CD4-positive, alpha-beta T cell treated with Interleukin-21 for 1 hour (primary cell): ENCODE results near the gene TBC1D13.
A peak's percentile ranks its signal among the peaks of the same experiment; 100 is the strongest.
"Not testable (repeated sequence)": the region's sequence is repeated elsewhere in the genome, so short reads cannot be mapped to it uniquely, and the experiment has no call there.

Experiments
- DNase-seq: peaks from one replicate; pipeline ENCODE4 v3.0.0-alpha.2; 2020

TBC1D13 gene

DNA sequence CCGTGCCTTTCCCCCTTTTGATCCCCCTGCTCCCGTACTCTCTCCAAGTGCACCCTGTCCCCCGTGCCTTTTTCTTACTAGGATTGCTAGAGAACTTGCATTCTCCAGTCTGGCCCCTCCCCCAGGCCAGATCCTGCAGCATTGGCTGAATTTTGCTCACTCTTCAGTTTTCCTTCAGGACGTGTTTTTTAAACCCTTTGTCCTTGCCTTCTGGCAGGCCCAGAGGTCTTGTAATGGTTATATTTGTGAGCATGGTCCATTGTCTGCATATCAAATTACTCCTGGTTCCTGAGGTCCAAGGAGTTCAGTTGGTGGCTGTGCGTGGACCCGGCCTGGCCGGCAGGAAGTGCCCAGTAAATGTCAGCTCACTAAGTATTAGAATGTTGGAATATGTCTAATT is 606 bp downstream of the TBC1D13 start:
- DNase-seq = no peak

DNA sequence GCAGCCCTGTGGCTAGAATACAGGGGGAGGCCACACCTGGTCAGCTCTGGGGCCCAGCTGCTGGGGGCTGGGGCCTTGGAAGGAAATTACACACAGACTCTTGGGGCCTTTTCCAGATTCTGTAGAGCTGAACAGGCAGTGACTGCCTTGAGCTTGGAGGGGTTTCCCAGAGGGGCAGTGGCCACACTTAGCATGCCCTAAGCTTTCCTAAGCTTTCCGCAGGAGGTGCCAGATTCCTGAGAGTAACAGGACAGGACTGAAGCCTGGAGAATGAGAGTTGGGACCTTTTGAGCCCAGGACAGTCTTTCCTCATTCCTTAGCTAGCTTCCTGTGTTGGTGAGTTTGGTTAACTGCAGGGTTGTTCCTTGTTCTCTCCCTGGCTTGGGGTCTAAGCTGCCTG is 1.4 kb downstream of the TBC1D13 start:
- no peak for DNase-seq

DNA sequence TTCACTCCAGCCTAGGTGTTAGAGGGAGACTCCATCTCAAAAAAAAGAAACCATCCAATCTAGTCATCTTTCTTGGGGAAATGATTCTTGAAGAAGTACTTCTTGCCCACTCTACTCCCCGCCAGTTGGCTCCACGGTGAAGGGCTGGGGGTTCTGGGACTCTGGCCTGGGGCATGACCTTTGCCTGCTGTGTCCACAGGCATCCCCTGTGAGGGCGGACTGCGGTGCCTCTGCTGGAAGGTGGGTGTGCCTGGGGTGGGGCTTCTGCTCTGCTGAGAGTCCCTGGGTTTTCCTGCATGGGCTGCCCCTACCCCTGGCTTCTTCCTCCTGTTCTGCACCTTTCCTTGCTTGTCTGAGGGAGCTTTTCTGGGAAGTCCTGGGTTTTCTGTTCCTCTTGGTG is 3.5 kb downstream of the TBC1D13 start:
- no peak for DNase-seq

DNA sequence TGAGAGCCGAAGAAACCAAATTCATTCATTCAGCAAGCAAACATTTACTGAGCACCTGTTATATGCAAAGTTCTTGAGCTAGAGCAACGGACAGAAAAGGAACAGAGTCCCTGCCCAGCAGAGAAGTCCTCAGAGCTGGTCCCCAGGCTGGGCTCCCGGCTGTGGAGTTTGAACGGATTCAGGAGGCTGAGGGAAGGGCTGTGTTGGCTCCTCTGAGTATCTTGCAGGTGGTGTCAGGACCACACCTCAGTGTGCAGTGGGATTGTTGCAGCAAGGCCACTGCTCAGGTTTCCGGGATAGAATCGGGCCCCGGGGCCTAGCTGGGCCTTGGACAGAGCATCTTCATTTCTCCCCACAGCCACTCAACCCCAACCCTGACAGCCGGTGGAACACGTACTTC is 5.1 kb downstream of the TBC1D13 start:
- DNase-seq = no peak

DNA sequence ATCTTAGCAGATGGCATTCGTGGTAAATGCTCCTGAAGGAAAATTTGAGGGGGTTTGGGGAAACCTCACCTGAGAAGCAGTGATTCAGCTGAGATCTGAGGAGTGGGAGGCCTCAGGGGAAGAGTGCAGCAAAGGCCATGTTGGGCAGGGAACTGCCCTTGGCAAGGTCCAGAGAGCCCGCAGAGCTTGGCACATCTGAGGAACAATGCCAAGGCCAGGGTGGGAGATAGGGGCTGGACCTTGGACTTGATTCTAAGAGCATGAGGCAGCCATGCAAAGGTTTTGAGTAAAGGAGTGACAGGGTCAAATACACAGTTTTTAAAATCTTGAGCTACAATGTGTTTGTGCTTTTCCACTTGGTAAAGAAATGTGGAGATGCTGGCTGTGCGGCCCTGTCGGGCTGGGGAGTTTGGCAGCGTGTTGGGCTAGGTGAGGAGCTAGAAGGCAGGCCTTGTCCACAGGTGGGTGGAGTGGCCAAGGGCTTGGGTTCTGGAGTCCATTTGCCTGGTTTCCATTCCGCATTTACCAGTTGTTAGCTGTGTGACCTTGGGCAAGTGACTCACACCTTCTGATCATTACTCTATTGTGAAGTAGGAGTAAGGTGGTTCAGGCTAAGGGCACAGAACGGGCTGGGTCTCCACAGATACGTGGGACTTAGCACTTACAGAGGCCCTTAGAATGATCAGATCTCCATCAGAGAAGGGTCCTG is 6.1 kb downstream of the TBC1D13 start:
- no peak for DNase-seq

DNA sequence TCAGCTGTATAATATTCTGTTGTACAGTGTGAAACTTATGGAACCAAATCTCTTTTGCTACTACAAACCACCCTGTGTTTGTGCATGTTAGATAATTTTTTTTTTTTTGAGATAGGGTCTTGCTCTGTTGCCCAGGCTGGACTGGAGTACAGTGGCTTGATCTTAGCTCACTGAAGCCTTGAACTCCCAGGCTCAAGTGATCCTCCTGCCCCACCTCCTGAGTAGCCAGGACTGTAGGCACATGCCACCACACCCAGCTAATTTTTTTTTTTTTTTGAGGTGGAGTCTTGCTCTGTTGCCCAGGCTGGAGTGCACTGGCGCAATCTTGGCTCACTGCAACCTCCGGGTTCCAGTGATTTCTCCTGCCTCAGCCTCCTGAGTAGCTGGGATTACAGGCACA is 7.9 kb downstream of the TBC1D13 start:
- not testable (repeated sequence) for DNase-seq

DNA sequence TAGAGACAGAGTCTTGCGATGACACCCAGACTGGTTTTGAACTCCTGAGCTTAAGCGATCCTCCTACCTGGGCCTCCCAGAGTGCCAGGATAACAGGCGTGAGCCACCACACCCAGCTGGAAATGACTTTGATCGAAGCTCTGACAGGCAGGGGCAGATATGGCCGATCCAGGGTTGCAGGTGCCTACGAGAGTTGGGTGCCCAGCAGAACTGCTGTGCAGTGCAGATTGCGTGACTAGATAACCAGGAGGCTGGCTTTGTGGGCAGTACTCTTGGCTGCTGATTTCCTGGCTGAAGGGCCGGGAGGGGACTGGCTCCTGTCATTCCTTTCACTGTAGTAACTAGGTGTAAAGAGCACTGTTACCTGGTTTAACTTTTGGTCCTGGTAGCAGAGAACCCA is 11.8 kb downstream of the TBC1D13 start:
- DNase-seq = no peak

DNA sequence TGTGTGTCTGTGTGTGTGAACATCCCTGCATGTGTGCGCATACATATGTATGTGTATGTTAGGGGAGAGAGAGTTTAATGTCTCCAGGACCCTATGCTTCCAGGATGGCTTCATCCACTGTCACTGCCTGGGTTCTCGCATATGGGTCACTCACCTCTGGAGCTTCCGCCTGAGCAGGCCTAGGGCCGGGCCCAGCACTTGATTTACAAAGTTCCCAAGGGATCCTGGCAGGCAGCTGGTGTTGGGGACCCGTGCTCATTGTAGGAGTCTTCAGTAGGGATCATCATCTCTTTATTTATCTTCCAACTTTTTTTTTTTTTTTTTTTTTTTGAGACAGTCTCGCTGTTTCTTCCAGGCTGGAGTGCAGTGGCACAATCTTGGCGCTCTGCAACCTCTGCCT is 13.0 kb downstream of the TBC1D13 start:
- DNase-seq = no peak

DNA sequence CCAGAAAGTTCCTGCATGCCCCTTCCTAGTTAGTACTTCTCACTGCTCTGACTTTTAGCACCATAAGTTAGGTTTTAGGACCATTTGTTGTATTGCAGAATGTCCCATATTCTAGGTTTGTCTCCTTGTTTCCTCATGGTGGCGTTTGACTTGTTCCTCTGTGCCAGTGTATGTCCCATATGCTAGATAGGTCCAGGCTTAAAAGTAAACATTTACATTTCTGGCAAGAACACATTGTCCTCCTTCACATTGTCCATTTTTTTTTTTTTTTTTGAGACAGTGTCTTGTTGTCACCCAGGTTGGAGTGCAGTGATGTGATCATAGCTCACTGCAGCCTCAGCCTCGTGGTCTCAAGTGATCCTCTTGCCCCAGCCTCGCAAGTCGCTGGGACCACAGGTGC is 15.4 kb downstream of the TBC1D13 start:
- no peak for DNase-seq

DNA sequence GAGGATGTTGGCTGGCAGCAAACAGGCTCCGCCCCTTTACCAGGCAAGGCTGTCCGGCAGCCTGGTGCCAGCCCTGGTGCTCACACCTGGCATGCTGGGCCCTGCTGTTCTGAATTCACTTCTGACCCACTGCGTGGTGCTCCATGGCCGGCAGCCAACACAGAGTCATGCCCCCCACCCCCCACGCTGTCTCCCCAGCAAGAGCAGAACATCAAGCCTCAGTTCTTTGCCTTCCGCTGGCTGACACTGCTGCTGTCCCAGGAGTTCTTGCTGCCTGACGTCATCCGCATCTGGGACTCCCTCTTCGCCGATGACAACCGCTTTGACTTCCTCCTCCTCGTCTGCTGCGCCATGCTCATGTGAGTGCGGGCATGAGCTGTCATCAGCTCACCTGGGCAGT is 18.6 kb downstream of the TBC1D13 start:
- DNase-seq = no peak

DNA sequence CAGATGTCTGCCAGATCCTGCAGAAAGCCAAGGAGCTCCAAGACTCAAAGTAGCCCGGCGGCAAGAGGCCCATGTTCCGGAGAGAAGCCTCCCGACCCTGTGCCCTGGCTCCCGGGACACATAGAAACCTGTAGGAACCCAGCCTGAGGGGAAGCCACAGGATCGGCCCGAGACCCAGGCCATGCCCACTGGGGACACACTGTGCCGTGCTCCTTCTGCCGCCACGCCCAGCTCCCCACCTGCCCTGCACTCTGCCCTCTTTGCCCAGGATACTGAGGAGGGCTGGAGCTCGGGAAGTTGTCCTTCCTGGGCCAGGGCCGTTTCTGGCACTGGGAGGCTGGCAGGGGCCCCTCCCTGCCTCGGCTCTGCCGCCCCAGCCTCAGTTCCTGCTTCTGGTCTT is 20.8 kb downstream of the TBC1D13 start:
- no peak for DNase-seq

DNA sequence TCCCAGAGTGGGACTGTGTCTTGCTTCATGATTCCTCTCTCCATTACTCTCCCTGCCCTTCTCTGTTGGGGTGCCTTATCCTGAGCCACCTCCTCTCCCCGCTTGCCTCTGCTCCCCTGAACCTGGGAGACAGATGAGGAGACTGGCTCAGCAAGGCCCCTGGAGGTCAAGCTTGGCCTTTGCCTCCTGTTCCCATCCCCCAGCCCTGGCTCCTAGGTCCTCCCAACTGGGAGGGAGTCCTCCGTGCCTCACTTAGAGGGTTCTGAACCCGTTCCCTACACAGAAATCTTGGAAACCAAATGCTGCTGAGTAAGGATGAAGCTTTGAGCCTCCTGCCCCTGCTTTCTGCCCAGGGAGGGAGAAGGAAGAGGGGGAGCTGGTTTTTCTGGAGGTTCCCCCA is 21.5 kb downstream of the TBC1D13 start:
- DNase-seq = no peak

DNA sequence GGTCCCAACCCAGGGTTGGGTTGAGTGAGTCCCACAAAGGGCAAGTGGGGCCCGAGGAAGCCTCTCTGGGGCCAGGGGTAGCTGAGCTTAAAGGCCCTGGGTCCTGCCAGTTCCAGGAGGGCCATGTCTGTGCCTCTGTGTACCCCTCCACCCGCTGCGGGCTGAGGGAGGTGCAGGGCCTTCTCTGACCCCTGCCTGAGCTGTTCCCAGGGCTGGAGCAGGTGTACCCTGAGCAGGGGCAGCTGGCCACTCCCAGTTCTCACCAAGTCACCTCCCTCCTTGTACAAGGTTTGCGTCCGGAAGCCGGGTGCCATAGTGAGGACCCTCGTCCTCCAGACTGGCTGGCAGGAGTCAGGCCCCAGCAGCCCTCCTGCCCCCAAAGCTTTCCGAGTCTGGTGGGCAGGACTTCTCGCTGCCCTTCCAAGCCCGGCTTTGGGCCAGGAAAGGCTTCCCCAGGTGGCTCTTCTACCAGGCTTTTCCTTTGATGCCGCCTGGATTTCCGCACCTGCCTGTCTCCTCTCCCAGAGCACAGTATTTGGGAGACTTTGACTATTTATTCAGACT is 22.1 kb downstream of the TBC1D13 start:
- no peak for DNase-seq

DNA sequence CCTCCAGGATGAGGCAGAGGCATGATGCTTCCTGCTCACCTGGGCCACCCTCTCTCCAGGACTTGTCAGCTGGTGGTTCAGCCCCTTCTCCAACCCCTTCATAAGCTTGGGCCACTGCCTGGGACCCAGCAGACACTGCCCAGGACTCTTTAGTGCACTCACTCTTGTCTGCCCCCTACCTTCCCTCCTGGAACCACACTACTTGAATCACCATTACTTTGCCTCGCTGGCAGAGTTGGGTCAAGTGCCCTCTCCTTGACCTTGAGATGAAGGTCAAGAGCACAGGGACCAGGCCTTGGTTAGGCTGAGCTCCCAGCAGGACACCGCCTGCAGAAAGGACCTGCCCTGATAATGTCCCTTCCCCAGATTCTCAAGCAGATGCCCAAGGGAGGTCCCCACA is 22.8 kb downstream of the TBC1D13 start:
- DNase-seq = no peak

DNA sequence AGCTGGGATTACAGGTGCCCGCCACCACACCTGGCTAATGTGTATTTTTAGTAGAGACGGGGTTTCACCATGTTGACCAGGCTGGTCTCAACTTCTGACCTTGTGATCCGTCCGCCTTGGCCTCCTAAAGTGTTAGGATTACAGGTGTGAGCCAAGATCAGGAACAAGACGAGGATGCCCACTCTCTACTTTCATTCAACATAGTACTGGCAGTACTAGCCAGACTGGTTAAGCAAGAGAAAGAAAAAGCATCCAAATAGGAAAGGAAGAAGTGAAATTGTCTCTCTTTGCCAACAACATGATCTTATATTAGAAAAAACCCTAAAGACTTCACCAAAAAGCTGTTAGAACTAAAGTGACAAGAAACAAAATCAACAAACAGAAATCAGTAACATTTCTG is 23.8 kb downstream of the TBC1D13 start:
- DNase-seq = no peak

DNA sequence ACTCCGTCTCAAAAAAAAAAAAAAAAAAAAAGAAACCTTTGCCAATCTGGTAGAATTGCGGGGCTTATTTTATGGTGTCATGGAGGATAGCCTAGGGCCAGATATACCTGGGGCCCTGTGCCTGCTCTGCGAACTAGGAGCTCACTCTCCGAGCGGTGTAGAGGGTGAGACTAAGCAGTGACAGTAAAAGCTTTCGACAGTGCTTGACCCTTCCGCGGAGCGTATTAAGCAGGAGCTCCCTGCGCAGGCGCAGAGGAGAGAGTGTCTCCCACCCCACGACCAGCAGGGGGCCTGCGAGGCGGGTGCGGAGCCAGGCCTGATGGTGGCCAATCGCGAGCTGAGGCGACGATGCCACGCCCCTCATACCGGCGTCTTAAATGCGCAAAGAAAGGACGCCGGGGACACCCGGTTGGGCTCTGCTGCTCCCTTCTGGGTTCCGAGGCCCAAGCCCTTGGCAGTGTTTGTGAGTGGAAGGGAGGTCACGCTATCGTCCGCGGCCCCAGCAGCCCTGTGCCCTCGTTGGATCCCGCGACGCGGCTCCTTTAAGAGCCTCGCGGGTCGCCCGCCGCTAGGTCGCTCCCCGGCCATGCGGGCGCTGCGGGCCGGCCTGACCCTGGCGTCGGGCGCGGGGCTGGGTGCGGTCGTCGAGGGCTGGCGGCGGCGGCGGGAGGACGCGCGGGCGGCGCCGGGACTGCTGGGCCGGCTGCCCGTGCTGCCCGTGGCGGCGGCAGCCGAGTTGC is 31.2 kb downstream of the TBC1D13 start, which contains the start of gene ENDOG:
Gene ENDOG, plus strand, starts transcription at position 402 of the 740 bp plus-strand sequence. Its CDS starts 185 bp downstream, at position 587.
- DNase-seq = peak; percentile 98

DNA sequence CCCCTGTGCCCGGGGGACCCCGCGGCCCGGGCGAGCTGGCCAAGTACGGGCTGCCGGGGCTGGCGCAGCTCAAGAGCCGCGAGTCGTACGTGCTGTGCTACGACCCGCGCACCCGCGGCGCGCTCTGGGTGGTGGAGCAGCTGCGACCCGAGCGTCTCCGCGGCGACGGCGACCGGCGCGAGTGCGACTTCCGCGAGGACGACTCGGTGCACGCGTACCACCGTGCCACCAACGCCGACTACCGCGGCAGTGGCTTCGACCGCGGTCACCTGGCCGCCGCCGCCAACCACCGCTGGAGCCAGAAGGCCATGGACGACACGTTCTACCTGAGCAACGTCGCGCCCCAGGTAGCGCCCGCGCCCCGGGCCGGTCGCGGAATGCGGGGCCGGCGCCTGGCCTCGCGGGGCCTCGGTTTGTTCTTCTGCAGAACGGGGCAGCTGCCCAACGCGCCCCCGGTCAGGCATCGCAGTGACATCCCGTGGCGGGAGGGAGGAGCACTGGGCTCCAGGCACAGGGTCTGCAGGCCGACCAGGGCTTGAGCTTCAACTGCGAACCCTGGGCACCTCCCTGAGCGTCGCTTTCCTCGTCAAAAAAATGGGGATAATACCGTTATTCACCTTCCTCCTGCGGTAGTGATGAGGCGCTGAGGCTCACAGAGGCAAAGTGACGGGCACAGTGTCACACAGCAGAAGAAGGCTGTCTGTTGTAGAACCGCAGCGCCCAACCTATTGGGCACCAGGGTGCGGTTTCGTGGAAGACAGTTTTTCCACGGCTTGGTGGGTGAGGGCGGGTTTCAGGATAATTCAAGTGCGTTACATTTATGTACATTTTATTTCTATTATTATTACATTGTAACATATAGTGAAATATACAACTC is 32.0 kb downstream of the TBC1D13 start:
- DNase-seq = peak; percentile 42

DNA sequence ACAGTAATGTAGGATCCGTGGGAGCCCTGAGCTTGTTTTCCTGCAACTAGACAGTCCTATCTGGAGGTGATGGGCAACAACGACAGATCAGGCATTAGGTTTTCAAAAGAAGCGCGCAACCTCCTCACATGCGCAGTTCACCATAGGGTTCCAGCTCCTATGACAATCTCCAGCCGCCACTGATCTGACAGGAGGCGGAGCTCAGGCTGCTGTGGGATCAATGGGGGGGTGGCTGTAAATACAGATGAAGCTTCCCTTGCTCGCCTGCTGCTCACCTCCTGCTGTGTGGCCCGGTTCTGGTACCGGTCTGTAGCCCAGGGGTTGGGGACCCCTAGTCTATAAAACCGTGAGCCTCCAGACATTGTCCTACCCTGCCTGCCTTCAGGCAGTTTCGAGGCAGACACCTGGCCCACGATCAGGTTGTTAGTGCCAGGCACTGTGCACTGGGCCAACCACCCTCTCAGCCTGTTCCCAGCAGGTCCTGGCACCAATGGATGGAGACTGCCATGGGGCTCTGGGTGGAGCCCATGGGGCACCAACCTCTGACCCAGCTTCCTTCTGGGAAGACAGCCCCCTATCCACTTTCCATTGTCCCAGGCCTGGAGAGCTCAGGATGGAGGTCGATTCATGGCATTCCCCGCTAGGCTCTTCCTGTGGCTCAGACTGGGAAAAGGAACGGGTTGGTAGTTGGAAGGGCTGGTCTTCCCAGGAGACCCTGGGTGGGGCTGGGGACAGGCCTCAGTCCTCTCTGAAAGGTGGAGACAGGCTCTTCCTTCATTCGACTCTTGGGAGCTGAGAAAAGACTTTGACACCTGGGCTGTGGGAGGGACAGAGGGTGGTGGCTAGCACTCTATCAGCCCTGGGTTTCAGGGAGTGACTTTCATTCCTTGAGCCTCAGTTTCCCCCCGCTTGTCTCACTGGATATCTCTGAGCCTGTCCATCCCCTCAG is 32.9 kb downstream of the TBC1D13 start:
- no peak for DNase-seq

DNA sequence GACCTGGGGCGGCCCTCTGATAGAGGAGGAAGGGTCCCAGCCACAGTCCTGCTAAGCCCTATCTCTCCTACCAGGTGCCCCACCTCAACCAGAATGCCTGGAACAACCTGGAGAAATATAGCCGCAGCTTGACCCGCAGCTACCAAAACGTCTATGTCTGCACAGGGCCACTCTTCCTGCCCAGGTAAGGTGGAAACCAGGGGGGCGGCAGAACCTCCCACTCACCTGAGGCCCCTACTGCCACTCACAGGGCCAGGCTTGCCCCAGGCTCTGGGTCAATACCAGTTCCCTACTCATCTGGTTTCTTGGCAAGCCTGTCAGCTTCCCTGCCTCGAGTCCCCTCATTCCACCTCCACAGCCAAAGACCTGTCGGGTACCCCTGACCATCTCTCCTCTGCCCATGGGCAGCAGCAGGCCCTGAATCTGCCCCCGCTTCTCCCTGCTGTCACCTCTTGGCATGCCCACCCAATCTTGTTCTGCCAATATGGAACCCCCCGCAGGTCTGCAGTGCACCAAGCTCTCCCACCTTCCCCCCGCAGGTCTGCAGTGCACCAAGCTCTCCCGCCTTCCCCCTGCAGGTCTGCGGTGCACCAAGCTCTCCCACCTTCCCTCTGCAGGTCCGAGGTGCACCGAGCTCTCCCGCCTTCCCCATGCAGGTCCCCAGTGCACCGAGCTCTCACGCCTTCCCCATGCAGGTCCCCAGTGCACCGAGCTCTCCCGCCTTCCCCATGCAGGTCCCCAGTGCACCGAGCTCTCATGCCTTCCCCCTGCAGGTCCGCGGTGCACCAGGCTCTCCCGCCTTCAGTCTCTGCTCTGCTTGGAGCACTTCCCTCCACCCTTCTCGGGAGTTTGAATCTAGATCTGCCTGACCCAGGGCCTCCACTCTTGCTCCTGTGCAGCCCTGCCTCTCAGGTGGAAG is 33.9 kb downstream of the TBC1D13 start:
- DNase-seq = no peak

DNA sequence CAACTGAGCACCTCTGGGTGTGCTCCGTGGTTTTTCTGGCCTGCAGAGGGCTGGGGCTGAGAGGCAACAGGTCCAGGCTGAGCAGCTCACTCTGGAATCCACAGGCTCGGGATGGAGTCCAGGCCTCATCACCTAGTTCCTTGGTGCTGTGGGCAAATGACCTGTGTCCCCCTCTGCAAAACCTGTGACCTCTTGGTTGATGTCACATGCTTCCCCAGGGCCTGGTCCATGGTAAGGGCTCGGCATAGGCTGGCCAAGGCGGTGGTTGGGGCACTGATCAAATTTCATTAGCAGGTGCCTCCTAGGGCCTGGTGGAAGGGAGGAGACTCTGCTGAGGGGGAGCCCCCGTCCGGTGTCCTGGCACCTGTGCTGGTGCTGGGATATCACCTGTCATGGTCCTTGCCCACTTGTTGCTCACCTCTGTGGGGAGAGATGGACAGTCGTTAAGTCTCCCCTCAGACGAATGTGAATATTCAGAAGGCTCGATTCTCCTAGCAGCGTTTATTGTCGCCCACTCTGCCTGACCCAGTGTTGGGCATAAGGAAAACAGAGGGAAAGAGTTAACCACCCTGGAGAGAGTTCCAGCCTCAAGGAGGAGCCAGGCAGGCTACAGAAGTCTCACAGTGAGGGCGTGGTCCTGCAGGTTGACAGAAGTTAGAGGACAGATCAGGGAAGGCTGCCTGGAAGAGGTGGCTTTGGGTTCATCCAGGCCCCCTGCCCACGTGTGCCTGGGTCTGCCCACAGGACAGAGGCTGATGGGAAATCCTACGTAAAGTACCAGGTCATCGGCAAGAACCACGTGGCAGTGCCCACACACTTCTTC is 34.7 kb downstream of the TBC1D13 start:
- no peak for DNase-seq
